IPS DF 4.7 (cell line): ENCODE results near the gene CIB2.

Experiments used
- DNase-seq: peaks from one replicate; pipeline ENCODE4 v3.0.0-alpha.2; 2013; ENCODE audit warnings: low spot score; ENCODE audit errors: extremely low read depth

Gene CIB2

GRCh38 chr15:78087951-78088772 lies 43.1 kb downstream of the CIB2 start:
- DNase-seq: no peak

GRCh38 chr15:78085928-78086327 lies 45.3 kb downstream of the CIB2 start:
- no peak for DNase-seq

GRCh38 chr15:78084449-78084750 lies 46.8 kb downstream of the CIB2 start:
- DNase-seq: no peak

GRCh38 chr15:78083687-78084448 lies 47.4 kb downstream of the CIB2 start:
- DNase-seq: no peak

- DNase-seq: no peak
These were observed 48.1 kb downstream of the CIB2 start for GRCh38 chr15:78083186-78083585.

- no peak for DNase-seq
These were observed 48.5 kb downstream of the CIB2 start for GRCh38 chr15:78082743-78083110.

GRCh38 chr15:78082106-78082742 lies 49.0 kb downstream of the CIB2 start:
- no peak for DNase-seq

GRCh38 chr15:78080088-78080460 lies 51.2 kb downstream of the CIB2 start:
- no peak for DNase-seq

- DNase-seq: no peak
These were observed 51.8 kb downstream of the CIB2 start for GRCh38 chr15:78079298-78080087.

GRCh38 chr15:78077871-78078210 lies 53.4 kb downstream of the CIB2 start:
- DNase-seq: no peak

- no peak for DNase-seq
These were observed 54.0 kb downstream of the CIB2 start, which contains the start of gene TBC1D2B for GRCh38 chr15:78077053-78077870. Gene TBC1D2B (minus strand): TSS chr15:78077711. CDS start chr15:78077652, 59 bp downstream.

- DNase-seq: no peak
These were observed 54.8 kb downstream of the CIB2 start for GRCh38 chr15:78076231-78077052.

GRCh38 chr15:78075490-78076230 lies 55.6 kb downstream of the CIB2 start:
- DNase-seq: no peak

- DNase-seq: no peak
These were observed 58.0 kb downstream of the CIB2 start for GRCh38 chr15:78073046-78073787.

- DNase-seq: no peak
These were observed 59.0 kb downstream of the CIB2 start for GRCh38 chr15:78072080-78072892.

- DNase-seq: no peak
These were observed 59.9 kb downstream of the CIB2 start for GRCh38 chr15:78071383-78071782.

GRCh38 chr15:78070049-78070700 lies 61.1 kb downstream of the CIB2 start:
- DNase-seq: no peak
